GM19468 (cell line): ENCODE results near the gene CCDC85B.

Experiments
- ATAC-seq: cut with Tn5 transposase; IDR thresholded peaks from one replicate; pipeline ENCODE4 v1.9.1; 2021; ENCODE audit warnings: mild to moderate bottlenecking, moderate library complexity, moderate number of reproducible peaks; ENCODE audit not compliant: unreplicated experiment; ENCODE audit errors: extremely low read depth

The CCDC85B gene

DNA sequence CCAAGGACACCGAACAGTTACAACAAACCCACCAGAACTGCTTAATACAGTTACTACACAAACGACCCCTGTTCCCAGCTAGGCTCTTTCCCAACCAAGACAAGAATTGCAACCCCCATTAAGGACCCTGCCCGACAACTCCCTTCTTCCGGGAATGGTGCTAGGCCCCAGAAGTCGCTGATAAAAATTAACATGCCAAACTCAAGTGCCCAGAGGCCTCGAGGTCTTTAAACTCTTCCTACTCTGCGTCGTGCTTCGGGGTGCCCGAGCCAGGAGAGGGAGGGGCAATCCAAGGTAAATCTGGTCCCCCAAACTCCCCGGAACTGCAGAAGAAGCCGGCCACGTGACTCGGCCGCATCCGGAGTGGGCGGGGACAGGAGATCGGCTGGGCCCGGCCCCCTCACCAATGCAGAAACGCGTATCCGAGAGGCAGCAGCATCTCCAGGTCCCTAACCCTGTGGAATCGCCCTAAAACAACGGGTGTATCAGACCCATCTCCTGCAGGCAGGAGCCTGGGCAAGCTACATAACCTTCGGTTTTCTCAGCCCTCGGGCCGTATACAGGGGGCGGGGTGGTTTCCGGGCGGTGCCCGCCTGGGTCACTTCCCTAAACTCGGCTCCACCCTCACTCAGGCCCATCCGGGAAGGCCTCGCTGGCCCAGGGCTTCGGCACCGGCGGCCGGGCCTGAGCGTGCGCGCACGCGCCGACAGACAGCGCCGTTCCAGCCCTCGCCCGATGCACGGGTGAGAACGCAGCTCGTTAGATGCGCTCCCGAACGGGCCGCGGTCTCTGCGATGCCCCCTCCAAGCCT lies 33.6 kb upstream of the CCDC85B start:
- ATAC-seq = peak; percentile 14

DNA sequence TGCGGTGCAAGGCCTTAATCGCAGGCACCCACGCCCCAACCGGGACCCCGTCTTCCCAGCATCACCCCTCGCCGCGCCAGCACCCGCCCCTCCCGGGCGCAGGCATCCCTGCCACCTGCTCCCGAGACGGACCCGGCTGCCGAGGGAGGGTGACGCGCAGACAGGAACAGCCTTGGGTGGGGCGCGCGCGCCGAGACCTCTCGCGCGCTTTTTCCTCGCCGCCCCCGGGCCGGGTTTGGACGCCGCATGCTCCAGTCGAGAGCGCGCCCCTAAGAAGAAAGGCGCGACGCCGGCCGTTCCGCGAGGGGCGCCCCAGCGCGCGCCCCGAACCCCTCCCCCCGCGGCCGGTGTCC lies 33.0 kb upstream of the CCDC85B start:
- no peak for ATAC-seq

DNA sequence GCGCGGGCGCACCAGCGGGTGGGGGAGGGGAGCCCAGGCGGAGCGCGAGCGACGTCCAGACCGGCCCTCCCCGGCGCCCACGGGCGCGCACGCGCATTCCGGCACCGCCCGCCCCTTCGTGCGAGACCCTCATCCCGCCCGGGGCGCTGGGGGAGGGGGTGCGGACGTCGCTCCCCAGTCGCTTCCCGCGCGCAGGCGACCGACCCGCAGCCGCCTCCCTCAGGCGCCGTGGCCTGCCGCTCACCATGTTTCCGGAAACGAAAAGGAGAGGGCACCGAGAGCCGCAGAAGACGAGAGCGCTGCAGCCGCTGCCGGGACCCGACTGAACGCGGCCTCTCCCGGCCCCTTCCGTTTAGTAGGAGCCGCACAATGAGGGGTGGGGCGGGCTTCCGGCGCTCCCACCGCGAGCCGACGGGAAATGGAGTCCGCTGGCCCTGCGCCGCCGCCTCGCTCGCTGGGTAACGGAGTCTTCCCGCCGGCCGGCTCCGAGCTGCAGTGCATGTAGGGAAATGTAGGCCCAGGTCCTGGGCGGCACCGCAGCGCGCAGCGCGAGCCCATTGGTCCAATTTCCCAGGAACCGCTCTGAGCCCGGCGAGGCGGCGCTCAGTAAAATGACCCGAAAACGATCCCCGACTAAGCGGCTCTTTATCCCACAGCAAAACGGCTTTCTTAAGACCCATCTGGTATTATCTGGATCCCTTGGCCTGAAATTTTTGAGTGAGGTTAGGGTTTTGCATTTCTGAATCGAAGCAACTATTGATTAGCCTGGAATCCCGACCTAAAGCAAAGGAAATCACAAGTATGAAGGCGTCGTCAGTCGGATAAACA lies 32.4 kb upstream of the CCDC85B start, which contains the start of gene CFL1:
Gene CFL1 (minus strand): TSS at position 328 of the 828 bp plus-strand sequence. CDS start 81 bp downstream, at position 247.
- ATAC-seq = peak; percentile 30

GRCh38 chr11:65858681-65859087 lies 31.8 kb upstream of the CCDC85B start:
- no peak for ATAC-seq

DNA sequence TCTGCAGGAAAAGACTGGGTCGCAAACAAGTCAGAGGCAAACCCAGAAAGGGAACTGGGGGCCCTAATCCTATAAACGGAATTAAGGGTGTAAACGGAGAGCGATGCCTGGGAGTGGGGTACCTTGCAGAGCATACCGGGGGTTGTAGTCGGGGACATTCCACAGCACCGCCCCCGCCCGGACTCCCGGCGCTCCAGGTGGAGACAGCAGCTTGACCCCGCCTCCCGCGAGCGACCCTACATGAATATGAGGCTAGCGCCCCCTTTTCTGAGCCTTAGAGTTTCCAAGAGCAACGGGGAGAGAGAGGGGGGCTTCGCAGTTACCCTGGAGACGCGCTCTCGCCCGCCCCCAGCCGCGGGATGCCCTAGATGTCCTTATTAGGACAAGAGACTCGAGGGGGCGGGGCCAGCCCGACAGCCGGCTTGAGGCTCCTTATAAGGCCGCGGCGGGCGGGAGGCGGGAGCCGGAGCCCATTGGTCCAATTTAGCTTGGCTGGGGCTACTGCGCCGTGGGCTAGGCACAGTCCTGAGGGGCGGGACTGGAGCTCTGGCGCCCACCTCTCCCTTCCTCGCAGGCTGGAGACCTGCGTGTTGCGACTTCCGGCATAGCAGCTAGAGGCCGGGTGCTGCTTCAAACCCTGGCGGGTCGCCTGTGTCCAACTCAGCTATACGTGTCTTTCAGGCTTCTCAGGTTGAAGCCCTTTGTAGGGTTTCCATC lies 31.2 kb upstream of the CCDC85B start:
- ATAC-seq = peak; percentile 31

GRCh38 chr11:65859812-65860277 lies 30.6 kb upstream of the CCDC85B start:
- no peak for ATAC-seq

- ATAC-seq = no peak
Observed at GRCh38 chr11:65860278-65861164, 30.0 kb upstream of the CCDC85B start, which contains the start of gene MUS81. Gene MUS81 (plus strand): TSS chr11:65860433. CDS start chr11:65860754, 321 bp downstream.

DNA sequence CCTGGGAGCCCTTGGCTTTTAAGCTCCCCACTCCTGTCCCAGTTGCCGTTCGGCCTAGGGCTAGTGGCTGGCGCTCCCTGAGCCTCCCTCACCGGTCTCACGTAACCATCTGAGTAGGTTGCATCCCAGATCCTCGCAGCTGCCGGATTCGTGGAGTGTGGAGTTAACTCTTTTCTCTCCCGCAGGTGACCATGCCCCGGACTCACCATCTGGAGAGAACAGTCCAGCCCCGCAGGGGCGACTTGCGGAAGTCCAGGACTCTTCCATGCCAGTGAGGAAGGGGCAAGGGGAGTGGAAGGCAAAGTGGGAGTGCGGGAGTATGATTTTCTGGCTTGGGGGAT lies 29.3 kb upstream of the CCDC85B start:
- no peak for ATAC-seq

DNA sequence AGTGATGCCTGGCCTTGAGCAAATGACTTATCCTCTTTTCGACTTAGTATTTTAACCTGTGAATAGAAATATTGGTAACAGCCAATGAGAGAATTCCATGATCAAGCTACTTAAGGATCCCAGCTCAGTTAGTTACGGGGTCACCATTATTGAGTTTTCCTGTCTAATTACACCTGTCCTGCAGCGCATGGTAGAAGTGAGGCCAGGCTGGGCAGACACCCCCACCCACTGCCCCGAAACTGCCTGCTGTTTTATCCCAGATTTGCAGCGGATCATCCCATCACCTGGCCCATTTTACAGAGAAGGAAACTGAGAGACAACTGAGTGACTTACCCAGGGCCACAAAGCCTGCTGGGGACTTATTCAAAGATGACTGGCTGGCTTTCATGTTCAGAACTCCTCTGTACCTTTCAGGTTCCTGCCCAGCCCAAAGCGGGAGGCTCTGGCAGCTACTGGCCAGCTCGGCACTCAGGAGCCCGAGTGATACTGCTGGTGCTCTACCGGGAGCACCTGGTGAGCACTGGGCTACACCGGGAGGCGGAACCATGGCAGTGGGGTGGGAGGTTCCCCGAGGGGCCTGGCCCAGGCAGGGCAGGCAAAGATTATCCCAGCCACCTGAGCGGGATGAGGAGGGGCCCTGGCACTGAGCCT lies 28.8 kb upstream of the CCDC85B start:
- no peak for ATAC-seq

DNA sequence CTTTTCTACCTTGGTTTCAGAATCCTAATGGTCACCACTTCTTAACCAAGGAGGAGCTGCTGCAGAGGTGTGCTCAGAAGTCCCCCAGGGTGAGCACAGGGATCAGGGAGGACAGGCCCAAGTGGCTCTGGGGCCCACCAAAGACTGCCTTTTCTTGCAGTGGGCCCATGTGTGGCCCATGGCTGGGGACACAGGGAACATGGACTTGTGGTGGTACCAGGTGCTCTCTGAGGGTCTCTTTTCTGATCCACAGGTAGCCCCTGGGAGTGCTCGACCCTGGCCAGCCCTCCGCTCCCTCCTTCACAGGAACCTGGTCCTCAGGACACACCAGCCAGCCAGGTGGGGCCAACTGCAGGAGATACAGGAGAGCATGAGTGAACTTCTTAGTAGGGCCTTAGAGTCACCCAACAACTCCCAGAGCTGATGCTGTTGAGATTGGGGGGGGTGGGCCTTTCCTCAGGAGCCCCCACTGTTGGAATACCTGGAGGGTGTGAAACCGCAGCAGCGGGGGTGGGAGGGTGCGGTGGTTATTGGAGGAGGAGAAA lies 28.2 kb upstream of the CCDC85B start:
- no peak for ATAC-seq

GRCh38 chr11:65862941-65863888 lies 27.3 kb upstream of the CCDC85B start:
- no peak for ATAC-seq

DNA sequence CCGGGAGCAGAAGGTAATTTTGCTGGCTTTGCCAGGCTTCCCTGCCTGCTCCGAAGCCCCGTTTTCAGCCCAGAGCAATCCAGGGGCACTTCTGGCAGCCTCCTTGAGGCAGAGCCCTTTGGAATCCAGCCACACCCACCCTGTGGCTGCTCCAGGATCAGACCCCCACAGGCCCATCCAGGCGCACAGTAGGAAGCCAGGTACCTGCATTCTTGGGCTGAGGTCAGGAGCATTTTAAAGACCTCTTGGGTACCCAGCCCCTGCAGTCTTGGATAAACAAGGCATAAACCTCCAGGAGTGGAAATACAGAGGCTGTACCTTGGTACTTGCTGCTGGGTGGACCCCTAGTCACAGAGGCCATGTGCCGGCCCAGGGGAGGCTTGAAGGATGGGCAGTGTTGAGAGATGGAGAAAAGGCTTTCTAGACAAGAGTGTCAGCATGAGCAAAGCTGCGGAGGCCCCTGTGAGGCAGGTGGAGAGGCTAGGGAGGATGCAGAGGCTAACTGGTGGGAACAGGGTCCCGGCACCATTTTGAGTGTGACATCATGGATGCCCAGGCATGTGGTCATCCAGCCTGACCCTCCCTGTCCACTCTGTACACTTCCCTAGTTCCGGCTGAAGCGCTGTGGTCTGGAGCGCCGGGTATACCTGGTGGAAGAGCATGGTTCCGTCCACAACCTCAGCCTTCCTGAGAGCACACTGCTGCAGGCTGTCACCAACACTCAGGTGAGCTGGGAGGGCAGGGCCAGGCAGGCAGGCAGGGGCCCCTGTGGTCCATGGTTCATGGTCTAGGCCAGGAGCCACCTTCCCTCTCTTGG lies 26.4 kb upstream of the CCDC85B start:
- no peak for ATAC-seq

- ATAC-seq = no peak
Observed at GRCh38 chr11:65864706-65865471, 25.6 kb upstream of the CCDC85B start.

- ATAC-seq = no peak
Observed at GRCh38 chr11:65865550-65866172, 24.8 kb upstream of the CCDC85B start.

- no peak for ATAC-seq
Observed at GRCh38 chr11:65866509-65867283, 23.8 kb upstream of the CCDC85B start.
